Mesothelial cell of epicardium (in vitro differentiated cells): ENCODE results near the gene TLL2. TPM values are rescaled to one million over a fixed set of nuclear protein-coding genes. Genes with fewer than 3 reads are reported as not detected.

Experiments
- DNase-seq, 2 experiments: peaks; one replicate each; pipeline ENCODE4 v3.0.0; 2021; ENCODE audit warnings: low spot score in 2 of 2; ENCODE audit not compliant: unreplicated experiment in 2 of 2
- H3K27ac Mint-ChIP-seq: 2 replicates; pipeline ENCODE4 v1.8.0; 2021; ENCODE audit warnings: mixed read lengths
- H3K27me3 Mint-ChIP-seq: 2 replicates; pipeline ENCODE4 v1.8.0; 2021; ENCODE audit warnings: low read depth, mixed read lengths
- H3K36me3 Mint-ChIP-seq: 2 replicates; pipeline ENCODE4 v1.8.0; 2021; ENCODE audit warnings: mixed read lengths
- H3K4me1 Mint-ChIP-seq: 2 replicates; pipeline ENCODE4 v1.8.0; 2021; ENCODE audit warnings: mixed read lengths
- H3K4me3 Mint-ChIP-seq: 2 replicates; pipeline ENCODE4 v1.8.0; 2021; ENCODE audit warnings: mild to moderate bottlenecking, moderate library complexity, mixed read lengths
- H3K9me3 Mint-ChIP-seq: 2 replicates; pipeline ENCODE4 v1.8.0; 2021; ENCODE audit warnings: mixed read lengths
- total RNA-seq: library from RNA; stranded (reverse); gene quantifications from 3 replicates; pipeline ENCODE4 v1.2.1, GENCODE V29; 2021
- TF ChIP-seq, protein P1 (sequence below): fragments of 200-600 bp; sonication (generic); IDR thresholded peaks from one replicate; pipeline ENCODE4 v1.5.0; 2021; ENCODE audit warnings: antibody characterized with exemption; ENCODE audit not compliant: unreplicated experiment

Gene TLL2
- total RNA-seq, 1 donor from 2014 or later: 1.4 TPM

- H3K4me1 Mint-ChIP-seq: peaks cover 15% of the 10 kb centered on the region
- H3K9me3 Mint-ChIP-seq: no peaks in the 10 kb centered on the region
- no peaks in the 10 kb centered on the region for H3K36me3 Mint-ChIP-seq
- H3K4me3 Mint-ChIP-seq: no peak overlapping the region
- no peak overlapping the region for H3K27ac Mint-ChIP-seq
- peaks cover 76% of the 10 kb centered on the region for H3K27me3 Mint-ChIP-seq
- TF ChIP-seq, protein P1, sequence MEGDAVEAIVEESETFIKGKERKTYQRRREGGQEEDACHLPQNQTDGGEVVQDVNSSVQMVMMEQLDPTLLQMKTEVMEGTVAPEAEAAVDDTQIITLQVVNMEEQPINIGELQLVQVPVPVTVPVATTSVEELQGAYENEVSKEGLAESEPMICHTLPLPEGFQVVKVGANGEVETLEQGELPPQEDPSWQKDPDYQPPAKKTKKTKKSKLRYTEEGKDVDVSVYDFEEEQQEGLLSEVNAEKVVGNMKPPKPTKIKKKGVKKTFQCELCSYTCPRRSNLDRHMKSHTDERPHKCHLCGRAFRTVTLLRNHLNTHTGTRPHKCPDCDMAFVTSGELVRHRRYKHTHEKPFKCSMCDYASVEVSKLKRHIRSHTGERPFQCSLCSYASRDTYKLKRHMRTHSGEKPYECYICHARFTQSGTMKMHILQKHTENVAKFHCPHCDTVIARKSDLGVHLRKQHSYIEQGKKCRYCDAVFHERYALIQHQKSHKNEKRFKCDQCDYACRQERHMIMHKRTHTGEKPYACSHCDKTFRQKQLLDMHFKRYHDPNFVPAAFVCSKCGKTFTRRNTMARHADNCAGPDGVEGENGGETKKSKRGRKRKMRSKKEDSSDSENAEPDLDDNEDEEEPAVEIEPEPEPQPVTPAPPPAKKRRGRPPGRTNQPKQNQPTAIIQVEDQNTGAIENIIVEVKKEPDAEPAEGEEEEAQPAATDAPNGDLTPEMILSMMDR: no peak
- no peak for DNase-seq
Observed at GRCh38 chr10:96400465-96400864, 113.3 kb downstream of the TLL2 start.

GRCh38 chr10:96397902-96398301, 115.8 kb downstream of the TLL2 start:
- no peak for DNase-seq
- Mint-ChIP-seq H3K27ac (no peak overlapping the region), H3K36me3 (no peaks in the 10 kb centered on the region), H3K27me3 (peaks cover 90% of the 10 kb centered on the region), H3K4me3 (no peak overlapping the region), H3K9me3 (no peaks in the 10 kb centered on the region), H3K4me1 (no peaks in the 10 kb centered on the region)
- TF ChIP-seq, protein P1: no peak

DNA sequence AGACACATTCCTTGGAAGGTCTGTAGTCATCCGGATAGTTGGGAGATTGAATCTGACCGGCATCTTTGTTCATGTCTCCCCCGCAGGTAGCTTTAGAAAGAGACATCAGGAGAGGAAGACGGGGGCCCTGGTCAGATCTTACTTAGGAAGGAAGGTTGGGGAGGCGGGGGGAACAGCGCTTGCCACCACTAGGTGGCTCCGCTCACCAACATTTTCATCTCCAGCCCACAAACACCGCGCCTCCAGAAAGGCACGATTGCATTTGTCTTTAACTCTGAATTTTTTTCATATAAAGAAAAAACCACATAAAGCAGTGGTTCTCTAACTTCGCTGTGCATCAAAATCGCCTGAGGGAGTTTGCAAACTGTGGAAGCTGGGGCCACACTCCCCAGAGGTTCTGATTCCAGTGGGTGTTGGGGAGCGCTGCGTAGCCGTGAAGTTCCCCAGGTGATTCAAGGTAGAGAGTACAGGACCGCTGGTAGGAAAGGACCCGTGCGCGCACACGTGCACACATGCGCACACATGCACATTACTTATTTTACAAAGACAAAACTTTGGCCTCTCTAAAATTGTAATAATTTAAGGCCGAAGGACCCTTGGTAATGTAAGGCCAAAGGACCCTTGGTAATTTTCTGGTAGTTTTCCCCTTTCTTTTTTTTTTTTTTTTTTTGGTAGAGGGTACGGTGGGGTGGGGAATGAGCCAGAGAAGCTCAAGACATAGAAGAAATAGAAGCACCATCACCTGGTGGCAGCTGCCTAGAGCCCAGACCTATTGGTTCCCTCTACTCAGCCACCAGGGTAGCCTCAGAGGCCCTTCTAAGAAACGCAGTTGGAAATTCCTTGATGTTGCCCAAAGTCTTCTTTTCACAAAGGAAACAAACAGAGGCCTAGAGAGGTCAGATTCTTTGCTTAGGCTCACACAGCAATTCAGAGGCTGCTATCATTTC, 117.5 kb downstream of the TLL2 start:
- H3K27ac Mint-ChIP-seq: no peak overlapping the region
- peak; percentile 48 to 75 for DNase-seq
- no peaks in the 10 kb centered on the region for H3K36me3 Mint-ChIP-seq

GRCh38 chr10:96390460-96390864, 123.3 kb downstream of the TLL2 start:
- no peaks in the 10 kb centered on the region for H3K9me3 Mint-ChIP-seq
- peaks cover 9% of the 10 kb centered on the region for H3K4me1 Mint-ChIP-seq
- no peaks in the 10 kb centered on the region for H3K36me3 Mint-ChIP-seq
- H3K4me3 Mint-ChIP-seq: no peak overlapping the region
- TF ChIP-seq, protein P1: no peak
- H3K27me3 Mint-ChIP-seq: peaks cover 67% of the 10 kb centered on the region
- no peak overlapping the region for H3K27ac Mint-ChIP-seq
- DNase-seq: no peak

More for the DNA sequence above, 117.5 kb downstream of the TLL2 start:
- no peaks in the 10 kb centered on the region for H3K9me3 Mint-ChIP-seq
- peak overlapping the region; percentile 52 for H3K4me3 Mint-ChIP-seq
- TF ChIP-seq, protein P1: peak; percentile 85
- no peaks in the 10 kb centered on the region for H3K4me1 Mint-ChIP-seq
- peaks cover 85% of the 10 kb centered on the region for H3K27me3 Mint-ChIP-seq

GRCh38 chr10:96389785-96390184, 123.9 kb downstream of the TLL2 start:
- Mint-ChIP-seq H3K27me3 (peaks cover 61% of the 10 kb centered on the region), H3K9me3 (no peaks in the 10 kb centered on the region), H3K27ac (no peak overlapping the region), H3K36me3 (no peaks in the 10 kb centered on the region), H3K4me1 (peaks cover 9% of the 10 kb centered on the region), H3K4me3 (no peak overlapping the region)
- TF ChIP-seq, protein P1: no peak
- no peak for DNase-seq
